ENCODE results near the gene HOXA5.
A peak's percentile ranks its signal among the peaks of the same experiment; 100 is the strongest.

HOXA5 gene

DNA sequence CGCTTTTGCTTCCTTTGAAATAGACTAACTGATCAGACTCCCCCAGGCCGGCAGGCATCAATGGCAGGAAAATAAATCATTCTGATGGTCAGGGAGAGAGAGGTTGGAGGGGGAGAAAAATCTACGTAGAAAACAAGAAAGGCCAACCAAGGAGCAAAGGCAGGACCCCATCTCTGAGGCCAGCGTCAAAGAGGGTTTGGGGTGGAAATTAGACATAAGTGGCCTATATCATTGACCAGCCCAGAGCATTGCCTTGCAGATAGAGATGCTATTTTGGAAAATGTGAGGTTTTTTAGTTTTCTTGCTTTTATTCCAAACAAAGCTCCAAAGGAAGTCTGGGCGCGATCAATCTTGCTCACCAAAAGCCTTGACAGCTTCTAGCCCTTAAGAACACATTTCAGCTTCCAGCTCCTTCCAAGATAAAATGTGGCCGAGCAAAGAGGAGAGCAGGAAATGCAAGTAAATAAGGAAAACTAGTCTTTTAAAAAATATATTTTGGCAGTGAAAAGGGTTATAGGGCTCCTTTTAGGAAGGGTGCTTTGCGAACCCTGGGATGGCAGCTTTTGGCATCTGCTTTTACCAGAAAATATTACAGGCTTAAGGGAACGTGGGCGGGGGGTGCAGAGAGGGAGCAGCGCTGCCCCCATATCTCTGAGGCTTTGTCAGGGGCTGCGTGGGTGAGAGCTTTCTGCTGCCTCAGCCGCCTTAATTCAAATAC lies 39.0 kb downstream of the HOXA5 start:
- no peak for DNase-seq

DNA sequence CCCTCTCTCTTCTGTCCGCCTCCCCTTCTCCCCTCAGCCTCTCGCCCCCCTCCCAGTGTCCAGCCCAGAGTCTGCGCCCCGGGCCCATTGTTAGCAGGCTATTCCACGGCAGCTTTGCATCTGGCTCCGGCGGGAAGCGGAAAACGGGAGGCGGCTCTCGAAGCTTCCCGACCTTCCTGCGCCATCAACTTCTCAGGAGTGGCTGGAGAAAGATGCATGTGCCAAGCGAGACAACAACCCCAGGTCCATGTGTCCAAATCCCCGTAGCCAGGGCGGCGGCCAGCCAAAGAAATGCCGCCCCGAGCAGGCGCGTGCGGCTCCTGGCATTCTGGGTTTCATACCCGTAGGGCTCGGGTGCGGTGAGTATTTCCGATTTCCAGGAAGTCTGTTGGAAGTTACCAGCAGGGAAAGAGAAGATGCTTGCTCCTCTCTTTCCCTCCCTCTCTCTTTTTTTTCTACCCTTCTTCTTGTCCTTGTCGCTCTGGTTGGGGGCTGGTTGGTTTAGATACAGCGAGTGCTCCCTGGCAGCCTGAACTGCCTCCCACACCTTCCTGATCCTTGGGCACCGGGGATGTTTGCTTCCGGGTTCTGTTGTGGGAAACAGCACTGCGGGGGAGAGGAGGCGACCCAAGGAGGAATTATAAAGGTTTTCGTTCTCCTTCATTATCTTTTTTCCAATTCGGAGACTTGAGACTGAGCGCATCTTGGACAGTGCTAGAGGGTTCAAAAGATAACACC lies 39.8 kb downstream of the HOXA5 start:
- no peak for DNase-seq

DNA sequence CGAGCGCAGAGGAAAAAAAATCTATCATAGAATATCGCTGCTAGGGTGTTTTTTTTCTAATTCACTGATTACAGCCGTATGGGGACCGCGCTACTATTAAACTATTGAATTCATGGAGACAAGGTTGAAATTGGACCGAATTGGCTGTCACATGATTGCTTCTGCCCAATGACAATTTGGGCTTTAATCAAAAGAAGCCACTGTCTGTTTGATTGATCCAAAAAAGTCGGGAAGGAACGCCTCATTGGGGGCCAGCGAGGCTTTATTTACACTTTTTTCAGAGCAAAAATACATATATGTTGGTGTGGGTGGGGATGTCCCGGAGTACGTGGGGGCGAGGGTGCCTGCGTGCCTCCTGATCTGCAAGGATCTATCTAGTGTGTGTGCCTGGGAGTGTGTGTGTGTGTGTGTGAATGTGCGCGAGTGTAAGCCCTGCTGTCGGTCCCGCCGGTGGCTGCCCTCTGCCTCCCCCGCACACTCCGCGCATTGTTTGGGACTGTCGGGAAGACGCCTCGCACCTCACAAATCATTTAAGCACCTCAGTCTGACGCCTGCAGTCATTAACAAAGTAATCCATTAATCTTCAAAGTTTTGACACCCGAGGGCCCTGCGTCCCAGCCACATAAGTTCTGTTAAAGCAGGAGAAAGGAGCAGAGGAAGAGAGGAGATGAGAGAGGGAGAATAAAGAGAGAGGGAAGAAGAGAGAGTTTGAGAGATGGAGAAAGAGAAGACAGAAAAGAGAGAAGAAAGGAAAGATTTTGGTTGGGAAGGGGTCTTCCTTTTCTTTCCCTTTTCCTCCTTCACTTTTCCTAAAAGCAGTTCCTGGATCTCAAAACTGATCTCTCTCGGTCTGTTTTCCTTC lies 40.7 kb downstream of the HOXA5 start, which contains the start of gene HOXA2:
Gene HOXA2 (minus strand): TSS at position 103 of the 862 bp plus-strand sequence. CDS start 183 bp downstream, outside the sequence.
- DNase-seq, result no peak

GRCh38 chr7:27101957-27102580 lies 41.4 kb downstream of the HOXA5 start:
- DNase-seq, result no peak

DNA sequence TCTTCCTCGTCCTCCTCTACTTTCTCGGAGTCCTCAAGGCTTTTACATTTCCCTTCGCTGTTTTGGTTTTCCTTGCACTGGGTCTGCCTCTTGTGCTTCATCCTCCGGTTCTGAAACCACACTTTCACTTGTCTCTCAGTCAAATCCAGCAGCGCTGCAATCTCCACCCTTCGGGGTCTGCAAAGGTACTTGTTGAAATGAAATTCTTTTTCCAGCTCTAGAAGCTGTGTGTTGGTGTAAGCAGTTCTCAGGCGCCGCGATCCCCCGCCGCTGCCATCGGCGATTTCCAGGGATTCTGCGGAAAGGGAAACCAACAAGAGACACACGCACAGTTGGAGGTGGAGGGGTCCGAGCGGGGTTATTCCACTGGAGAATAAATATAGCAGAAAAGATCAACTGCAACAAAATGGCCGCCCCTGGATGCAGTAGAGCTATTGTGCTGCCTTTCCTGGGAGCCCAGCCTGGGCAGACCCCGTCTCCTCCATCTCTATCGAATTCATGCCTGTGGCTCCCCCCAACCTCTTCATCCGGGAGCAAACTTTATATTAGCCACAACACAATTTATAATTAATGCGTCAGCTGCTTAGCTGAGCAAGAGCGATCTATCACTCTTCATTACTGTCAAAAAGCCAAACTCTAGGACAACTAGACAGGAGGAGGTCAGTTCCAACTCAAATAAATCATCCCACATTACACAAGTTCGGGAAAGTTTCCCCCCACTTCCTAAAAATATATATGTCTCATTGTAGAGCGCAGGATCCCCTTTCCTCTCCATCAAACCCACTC lies 42.1 kb downstream of the HOXA5 start:
- no peak for DNase-seq

DNA sequence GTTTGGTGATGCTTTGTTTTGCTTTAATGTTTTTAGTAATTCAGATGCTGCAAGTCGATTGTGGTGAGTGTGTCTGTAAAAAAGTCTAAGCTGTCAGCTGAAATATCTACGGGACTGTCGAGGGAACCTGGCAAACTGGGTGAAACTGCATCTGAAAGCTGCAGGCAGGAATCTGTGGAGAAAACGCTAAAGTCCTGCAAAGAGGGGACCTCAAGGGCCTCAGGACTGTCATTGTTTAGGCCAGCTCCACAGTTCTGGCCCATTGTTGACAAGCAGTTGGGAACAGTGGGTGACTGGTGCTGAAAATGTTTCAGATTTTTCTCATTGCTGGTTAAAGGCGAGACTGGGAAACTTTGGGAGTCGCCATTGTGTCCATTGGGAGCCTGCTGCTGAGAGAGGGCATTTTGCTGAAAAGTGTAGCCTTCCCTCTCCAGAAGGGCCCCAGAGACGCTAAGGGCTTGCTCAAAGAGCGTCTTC lies 42.7 kb downstream of the HOXA5 start:
- no peak for DNase-seq

GRCh38 chr7:27099453-27100370 lies 43.8 kb downstream of the HOXA5 start:
- no peak for DNase-seq

DNA sequence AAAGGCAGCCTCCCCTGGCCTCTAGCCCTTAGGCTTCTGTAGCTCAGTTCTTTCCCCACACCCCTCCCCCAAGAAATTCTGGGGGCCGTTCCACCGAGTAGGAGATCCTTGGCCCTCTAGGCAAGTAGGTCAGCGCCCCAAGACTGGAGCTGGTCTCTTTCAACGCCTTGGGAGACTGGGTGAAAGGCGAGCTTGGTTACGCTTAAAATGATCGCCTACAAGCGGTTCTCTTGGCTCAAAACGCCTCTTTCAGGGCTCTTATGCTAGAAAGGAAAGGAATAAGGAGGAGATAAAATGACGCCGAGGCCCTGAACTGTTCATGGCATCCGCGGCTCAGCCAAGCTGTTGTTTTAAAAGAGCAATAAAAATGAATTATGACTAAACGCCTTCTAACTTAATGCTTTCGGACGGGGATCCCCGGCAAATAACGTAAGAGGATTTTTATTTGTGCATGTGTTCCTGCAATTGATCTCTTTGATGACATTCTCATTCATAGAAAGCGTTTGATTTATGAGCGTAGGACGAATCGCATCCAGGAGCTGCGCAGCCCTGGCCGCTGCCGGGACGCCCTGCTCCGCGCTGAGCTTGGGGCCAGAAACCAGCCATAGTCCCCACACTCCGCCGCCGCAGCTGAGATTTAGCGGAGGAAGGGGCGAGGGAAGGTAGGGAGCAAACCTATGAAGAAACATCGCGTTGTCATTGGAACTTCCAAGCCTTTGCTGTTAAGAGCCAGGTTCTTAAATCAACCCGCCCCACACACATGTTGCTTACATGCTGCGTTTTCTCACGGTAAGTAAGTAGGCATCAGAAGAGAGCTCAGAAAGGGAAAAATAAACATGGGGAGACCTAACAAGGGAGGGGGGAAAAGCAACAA lies 44.7 kb downstream of the HOXA5 start:
- DNase-seq, result no peak

DNA sequence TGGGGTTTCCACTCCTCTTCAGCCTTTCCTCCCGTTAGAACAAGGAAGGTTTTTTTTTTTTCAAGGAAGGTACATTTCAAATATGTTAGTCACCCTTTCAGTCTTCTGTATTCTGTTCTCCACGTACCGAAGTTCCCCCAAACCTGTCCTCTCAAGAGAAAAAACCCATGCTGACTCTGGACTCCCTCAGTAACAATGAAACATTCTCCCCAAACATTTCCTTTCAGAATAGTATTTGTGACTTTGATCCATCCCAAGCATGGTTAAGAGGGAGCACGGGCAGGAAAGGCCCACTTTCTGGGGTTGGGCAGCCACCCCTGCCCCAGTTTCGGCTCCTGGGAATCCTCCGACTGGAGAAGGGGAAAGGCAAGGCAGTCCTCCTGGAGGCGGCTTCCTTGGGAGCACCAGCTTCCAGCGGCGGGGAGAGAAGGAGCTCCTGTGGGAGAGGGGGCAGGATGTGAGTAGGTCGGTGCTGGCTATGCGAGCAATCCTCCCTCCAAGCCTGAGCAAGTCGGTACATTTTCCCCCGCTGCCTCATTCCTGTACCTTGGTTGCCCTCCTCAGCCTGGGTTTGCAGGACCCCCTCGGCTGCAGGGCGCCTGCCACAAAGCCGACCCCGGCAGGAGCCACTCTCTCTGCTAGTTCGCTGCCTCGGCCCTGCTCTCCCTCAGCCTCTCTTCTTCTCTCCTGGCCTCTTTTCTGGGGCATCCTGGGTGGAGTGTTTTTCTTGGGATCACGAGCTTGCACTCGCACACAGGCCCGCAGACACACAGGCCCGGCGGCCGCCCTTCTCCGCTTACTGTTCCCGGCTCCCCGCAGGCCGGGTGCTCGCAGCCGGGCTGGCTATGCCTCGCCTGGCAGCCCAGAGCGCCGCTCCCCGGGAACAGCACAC lies 45.5 kb downstream of the HOXA5 start:
- no peak for DNase-seq

- DNase-seq, result no peak
Measured at GRCh38 chr7:27096768-27097514, 46.5 kb downstream of the HOXA5 start.

DNA sequence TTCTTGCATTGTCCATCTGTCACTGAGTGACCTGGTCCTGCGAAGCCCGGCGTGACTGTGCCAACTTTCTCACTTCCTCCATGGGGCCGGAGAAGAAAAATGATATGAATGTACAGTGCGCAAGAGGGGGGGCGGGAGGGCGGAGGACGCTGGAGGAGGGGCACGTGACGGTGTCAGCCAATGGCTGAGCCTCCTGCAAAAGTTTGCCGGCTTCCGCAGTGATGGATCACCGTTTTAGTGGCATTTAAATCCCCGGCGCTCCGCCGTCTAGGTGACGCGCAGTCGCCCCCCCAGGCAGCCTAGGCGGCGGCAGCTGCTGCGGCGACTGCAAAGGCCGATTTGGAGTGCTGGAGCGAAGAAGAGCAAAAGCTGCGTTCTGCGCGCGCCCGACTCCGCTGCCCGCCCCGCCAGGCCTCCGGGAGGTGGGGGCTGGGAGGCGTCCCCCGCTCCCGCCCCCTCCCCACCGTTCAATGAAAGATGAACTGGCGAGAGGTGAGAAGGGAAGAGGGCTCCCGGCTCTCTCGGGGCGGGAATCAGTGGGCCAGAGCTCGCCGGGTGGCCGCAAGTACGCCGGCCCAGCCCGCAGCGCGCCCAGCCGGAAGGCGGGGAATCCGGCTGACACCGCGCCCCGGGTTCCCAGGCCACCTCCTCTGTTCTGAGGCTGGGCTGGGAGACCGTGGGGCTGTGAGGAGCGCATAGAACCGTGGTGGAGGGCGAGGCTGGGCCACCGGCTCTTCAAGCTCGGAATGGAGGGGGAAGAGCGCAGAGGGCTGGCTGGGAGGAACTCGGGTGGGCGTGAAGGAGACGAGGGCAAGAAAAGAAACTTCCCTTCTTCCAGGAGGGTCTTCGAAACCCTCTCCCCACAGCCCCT lies 47.3 kb downstream of the HOXA5 start, which contains the start of gene HOXA1:
Gene HOXA1 (minus strand): TSS at position 104 of the 871 bp plus-strand sequence. CDS start 88 bp downstream, at position 16.
- DNase-seq, result peak; percentile 84

GRCh38 chr7:27095050-27095896 lies 48.2 kb downstream of the HOXA5 start:
- no peak for DNase-seq

GRCh38 chr7:27094304-27095049 lies 49.0 kb downstream of the HOXA5 start:
- DNase-seq, result no peak

GRCh38 chr7:27093184-27093895 lies 50.1 kb downstream of the HOXA5 start:
- DNase-seq, result no peak

DNA sequence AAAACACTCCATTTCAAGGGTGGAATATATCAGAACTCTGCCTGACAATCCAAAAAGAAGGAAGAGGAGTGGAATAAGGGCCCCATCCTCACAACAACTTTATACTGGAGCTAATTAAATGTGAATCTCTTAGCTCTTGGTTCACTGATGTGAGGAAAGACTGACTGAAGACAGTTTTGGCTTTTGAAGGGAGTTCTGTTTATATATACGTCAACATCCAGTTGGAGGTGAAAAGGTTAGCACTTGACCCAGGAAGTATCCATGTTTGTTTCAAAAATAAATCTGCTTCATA lies 50.7 kb downstream of the HOXA5 start:
- no peak for DNase-seq

Data from NCI-H446 treated with DMSO at 0.1 percent for 48 hours (cell line).